Measurements from ENCODE around the gene ENOX1.

ENOX1 gene

DNA sequence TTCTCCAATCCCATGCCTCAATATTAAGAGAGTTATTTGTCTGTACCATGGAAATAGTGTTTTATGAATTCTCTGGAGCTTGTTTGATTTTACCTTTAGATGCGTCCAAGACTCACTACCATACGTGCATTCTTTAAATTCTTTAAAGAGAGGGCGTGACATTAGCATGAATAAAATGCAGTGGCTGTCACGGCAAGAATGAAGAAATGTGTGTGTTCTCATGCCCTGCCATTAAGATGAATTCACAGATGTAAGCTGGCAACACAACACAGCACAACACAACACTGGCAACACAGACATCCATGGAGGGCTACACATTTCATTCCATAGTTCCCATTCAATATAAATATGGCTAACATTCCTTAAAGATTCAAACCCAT is 213.4 kb downstream of the ENOX1 start:
- H3K27ac ChIP-seq = no peak overlapping the region
- TF ChIP-seq ZFX (IDR thresholded peaks at IDR 0.05; ENCODE audit: borderline replicate concordance) = no peak
- TF ChIP-seq, protein P1, sequence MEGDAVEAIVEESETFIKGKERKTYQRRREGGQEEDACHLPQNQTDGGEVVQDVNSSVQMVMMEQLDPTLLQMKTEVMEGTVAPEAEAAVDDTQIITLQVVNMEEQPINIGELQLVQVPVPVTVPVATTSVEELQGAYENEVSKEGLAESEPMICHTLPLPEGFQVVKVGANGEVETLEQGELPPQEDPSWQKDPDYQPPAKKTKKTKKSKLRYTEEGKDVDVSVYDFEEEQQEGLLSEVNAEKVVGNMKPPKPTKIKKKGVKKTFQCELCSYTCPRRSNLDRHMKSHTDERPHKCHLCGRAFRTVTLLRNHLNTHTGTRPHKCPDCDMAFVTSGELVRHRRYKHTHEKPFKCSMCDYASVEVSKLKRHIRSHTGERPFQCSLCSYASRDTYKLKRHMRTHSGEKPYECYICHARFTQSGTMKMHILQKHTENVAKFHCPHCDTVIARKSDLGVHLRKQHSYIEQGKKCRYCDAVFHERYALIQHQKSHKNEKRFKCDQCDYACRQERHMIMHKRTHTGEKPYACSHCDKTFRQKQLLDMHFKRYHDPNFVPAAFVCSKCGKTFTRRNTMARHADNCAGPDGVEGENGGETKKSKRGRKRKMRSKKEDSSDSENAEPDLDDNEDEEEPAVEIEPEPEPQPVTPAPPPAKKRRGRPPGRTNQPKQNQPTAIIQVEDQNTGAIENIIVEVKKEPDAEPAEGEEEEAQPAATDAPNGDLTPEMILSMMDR (IDR thresholded peaks at IDR 0.05) = no peak

DNA sequence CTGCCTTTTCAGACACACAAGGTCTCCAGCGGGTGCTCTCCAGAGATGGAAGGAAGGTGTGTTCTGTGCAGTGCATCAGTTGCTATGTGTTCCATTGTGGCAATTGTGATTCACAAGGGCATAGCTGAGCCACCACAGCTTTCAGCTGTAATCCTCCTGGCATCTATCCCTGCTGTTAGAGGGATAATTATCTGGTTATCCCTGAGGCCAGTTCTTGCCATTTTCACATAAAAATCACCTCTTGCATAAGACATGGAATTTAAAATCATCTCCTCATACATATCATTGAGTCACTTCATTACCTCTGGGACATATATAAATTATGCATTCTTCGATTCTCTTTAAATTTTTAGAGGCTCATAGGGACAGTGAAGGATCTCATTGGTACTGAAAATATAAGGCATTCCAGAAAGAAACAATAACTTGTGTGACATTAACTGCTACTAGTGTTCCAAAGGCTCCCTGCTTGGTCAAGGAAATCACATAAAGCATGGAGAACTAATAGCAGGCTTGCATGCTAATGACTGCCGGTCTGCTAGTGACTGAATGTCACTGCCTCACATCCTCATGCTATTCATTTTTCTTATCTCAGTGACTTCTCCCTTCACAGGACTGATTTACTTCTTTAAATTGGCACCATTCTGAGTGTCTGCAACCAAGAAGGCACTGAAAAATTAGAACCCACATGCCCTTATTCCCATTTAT is 214.0 kb downstream of the ENOX1 start:
- no peak overlapping the region for H3K27ac ChIP-seq
- TF ChIP-seq ZFX (IDR thresholded peaks at IDR 0.05; ENCODE audit: borderline replicate concordance) = no peak
- TF ChIP-seq, protein P1 (IDR thresholded peaks at IDR 0.05) = no peak

DNA sequence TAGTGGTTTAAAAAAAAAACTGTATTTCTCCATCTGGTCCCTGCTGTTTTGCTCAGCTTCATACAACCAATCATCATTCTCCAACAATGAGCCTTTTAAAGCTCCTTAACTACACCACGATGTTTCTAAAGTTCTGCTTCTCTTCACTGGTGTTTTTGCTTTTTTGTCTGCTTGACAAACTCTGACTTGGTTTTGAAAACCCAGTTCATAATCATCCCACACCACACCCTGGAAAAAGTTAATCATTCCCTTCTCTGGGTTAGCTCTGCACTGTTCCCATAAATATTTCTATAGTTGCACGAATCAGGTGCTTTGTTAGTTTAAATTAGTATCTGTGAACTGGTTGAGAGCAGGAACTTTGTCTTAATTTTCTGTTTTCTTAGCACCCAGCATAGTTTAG is 217.1 kb downstream of the ENOX1 start:
- H3K27ac ChIP-seq = no peak overlapping the region
- no peak for TF ChIP-seq ZFX (IDR thresholded peaks at IDR 0.05; ENCODE audit: borderline replicate concordance)
- TF ChIP-seq, protein P1 (IDR thresholded peaks at IDR 0.05) = no peak

DNA sequence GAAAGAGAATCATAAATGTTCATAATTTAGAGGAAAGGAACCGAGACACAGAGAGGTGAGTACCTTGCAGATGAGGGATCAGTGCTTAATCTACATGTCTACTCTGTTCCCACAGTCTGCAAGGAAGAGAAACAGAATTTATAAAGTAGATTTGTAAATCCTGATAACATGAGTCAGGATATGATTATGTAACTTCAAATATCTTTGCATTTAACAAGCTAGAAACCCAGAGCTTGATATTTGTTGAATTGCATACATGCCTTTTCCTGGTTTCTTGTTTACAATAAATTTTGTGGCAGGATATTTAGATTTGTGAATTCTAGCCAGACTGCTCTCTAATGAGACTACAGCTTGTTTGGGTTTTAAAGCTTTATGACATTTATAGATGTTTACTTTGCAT is 219.2 kb downstream of the ENOX1 start:
- no peak overlapping the region for H3K27ac ChIP-seq
- no peak for TF ChIP-seq ZFX (IDR thresholded peaks at IDR 0.05; ENCODE audit: borderline replicate concordance)
- TF ChIP-seq, protein P1 (IDR thresholded peaks at IDR 0.05) = no peak

DNA sequence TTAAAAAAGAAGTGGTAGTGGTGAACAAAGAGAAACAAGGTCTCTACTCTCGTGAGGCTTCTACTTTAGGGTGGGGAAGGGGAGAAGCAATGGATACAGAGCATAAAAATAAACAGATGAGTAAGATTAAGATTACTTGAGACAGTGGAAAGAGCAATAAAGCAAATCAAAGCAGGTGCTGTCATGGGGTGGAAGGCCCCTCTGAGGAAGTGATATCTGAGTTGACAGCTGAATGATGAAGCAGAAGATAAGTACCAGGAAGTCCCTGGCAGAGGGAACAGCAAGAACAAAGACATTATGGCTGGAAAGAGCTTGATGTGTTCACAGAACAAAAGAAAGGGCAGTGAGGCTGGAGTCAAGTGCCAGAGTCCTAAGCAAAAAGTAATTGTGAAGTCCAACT is 221.8 kb downstream of the ENOX1 start:
- TF ChIP-seq ZFX (IDR thresholded peaks at IDR 0.05; ENCODE audit: borderline replicate concordance) = no peak
- TF ChIP-seq, protein P1 (IDR thresholded peaks at IDR 0.05) = no peak
- H3K27ac ChIP-seq = no peak overlapping the region

DNA sequence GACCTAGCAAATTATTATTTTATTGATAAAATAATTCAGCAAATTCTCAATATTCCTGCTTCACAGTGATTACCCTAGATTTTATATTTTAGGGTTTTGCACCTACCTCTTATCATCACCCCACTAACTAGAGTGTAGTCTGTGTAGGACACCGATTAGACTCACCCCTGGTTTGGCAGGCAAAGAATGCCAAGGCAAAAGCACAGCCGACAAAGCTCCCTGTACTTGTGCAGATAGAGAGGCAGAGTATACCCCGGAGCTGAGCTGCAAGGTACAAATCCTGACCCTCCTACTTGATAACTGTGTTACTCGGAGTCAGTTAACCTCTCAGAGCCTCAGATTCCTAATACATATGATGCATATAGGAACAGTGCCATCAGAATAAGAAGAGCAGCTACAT is 225.7 kb downstream of the ENOX1 start:
- no peak overlapping the region for H3K27ac ChIP-seq
- TF ChIP-seq, protein P1 (IDR thresholded peaks at IDR 0.05) = no peak
- no peak for TF ChIP-seq ZFX (IDR thresholded peaks at IDR 0.05; ENCODE audit: borderline replicate concordance)

DNA sequence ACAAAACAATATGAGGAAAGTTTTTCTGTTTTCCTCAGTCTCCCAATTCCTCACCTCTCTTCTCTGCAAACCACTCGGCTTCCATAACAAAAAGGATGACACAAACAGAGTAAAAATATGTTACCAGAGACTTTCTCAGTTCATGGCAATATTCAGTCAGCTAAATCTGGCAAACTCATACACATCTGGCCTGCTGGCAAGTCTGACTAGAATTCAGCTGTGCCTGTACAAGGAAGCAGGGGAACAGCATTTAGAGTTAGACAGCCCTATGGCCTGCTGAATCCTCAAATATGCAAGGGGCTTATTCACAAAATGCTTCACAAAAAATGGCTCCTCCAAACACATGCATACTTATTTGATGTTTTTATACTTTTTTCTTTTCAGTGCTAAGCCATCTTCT is 227.8 kb downstream of the ENOX1 start:
- no peak overlapping the region for H3K27ac ChIP-seq
- no peak for TF ChIP-seq ZFX (IDR thresholded peaks at IDR 0.05; ENCODE audit: borderline replicate concordance)

DNA sequence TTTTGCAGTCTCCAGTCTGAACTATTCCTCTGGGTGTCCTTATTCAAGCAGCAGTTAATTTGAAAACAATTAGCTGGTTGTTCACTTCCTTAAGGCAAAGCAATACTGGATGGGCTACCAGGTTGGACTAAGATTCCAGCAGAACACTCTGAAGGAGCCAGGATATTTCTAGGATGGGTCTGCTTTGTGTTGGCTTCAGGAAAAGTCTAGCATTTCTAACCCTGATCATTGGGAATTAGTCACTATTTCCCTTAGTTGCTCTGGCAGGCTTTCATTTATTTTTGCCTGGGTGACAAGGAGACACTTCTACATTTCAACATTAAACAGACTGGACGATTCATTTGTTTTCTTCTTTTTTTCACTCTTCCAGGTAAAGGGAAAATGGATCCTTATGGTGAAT is 228.4 kb downstream of the ENOX1 start:
- H3K27ac ChIP-seq = no peak overlapping the region
- no peak for TF ChIP-seq ZFX (IDR thresholded peaks at IDR 0.05; ENCODE audit: borderline replicate concordance)
- TF ChIP-seq, protein P1 (IDR thresholded peaks at IDR 0.05) = no peak
